BE2C (cell line): Measurements from ENCODE around the gene SLC35G6.

Source experiments
- DNase-seq: peaks from one replicate; pipeline ENCODE4 v3.0.0-alpha.2; 2020
- H3K27me3 ChIP-seq: fragments of 250-450 bp; sonication (Bioruptor Pico); 2 replicates; pipeline ENCODE4 v1.5.1; 2020; ENCODE audit warnings: mild to moderate bottlenecking
- H3K36me3 ChIP-seq: fragments of 250-450 bp; sonication (Bioruptor Pico); 2 replicates; pipeline ENCODE4 v1.5.1; 2020; ENCODE audit warnings: mild to moderate bottlenecking
- H3K4me1 ChIP-seq: fragments of 250-450 bp; sonication (Bioruptor Pico); 2 replicates; pipeline ENCODE4 v1.5.1; 2020
- H3K4me3 ChIP-seq: 2 replicates; pipeline ENCODE4 v1.5.1; 2011; ENCODE audit warnings: low read depth, low read length
- H3K9me3 ChIP-seq: fragments of 250-450 bp; sonication (Bioruptor Pico); 2 replicates; pipeline ENCODE4 v1.5.1; 2020
- TF ChIP-seq, protein P1 (sequence below): IDR thresholded peaks from 2 replicates; pipeline ENCODE4 v1.5.1; 2012; ENCODE audit warnings: mild to moderate bottlenecking, low read depth, low read length

Gene SLC35G6

GRCh38 chr17:7508846-7509245, 27.6 kb downstream of the SLC35G6 start:
- TF ChIP-seq, protein P1, sequence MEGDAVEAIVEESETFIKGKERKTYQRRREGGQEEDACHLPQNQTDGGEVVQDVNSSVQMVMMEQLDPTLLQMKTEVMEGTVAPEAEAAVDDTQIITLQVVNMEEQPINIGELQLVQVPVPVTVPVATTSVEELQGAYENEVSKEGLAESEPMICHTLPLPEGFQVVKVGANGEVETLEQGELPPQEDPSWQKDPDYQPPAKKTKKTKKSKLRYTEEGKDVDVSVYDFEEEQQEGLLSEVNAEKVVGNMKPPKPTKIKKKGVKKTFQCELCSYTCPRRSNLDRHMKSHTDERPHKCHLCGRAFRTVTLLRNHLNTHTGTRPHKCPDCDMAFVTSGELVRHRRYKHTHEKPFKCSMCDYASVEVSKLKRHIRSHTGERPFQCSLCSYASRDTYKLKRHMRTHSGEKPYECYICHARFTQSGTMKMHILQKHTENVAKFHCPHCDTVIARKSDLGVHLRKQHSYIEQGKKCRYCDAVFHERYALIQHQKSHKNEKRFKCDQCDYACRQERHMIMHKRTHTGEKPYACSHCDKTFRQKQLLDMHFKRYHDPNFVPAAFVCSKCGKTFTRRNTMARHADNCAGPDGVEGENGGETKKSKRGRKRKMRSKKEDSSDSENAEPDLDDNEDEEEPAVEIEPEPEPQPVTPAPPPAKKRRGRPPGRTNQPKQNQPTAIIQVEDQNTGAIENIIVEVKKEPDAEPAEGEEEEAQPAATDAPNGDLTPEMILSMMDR = no peak
- no peak for DNase-seq
- no peak overlapping the region for H3K4me3 ChIP-seq
- H3K9me3 ChIP-seq = no peaks in the 10 kb centered on the region
- peaks cover 9% of the 10 kb centered on the region for H3K36me3 ChIP-seq
- H3K4me1 ChIP-seq = no peaks in the 10 kb centered on the region
- no peaks in the 10 kb centered on the region for H3K27me3 ChIP-seq

- Histone ChIP-seq H3K4me1 (no peaks in the 10 kb centered on the region), H3K4me3 (no peak overlapping the region), H3K27me3 (no peaks in the 10 kb centered on the region), H3K9me3 (no peaks in the 10 kb centered on the region), H3K36me3 (peaks cover 9% of the 10 kb centered on the region)
- DNase-seq = no peak
- TF ChIP-seq, protein P1 = no peak
Observed at GRCh38 chr17:7509937-7510336, 28.7 kb downstream of the SLC35G6 start.

- peaks cover 9% of the 10 kb centered on the region for H3K36me3 ChIP-seq
- H3K27me3 ChIP-seq = no peaks in the 10 kb centered on the region
- no peak for DNase-seq
- TF ChIP-seq, protein P1 = no peak
- H3K4me1 ChIP-seq = no peaks in the 10 kb centered on the region
- no peak overlapping the region for H3K4me3 ChIP-seq
- H3K9me3 ChIP-seq = no peaks in the 10 kb centered on the region
Observed at GRCh38 chr17:7511108-7511507, 29.9 kb downstream of the SLC35G6 start.

DNA sequence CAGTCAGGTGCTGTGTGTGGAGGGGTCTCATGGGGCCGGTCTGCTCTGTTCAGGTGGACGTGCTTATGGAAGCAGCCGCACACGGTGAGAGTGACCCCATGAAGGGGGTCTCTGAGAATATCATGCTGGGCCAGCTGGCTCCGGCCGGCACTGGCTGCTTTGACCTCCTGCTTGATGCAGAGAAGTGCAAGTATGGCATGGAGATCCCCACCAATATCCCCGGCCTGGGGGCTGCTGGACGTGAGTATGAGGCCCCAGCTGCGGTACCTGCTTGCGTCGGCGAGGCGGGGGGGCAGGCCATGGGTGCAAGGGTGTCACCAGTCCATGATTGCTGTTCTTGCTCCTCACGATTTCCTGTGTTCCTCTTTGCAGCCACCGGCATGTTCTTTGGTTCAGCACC, 30.9 kb downstream of the SLC35G6 start:
- DNase-seq = no peak
- H3K9me3 ChIP-seq = no peaks in the 10 kb centered on the region
- peaks cover 9% of the 10 kb centered on the region for H3K36me3 ChIP-seq
- TF ChIP-seq, protein P1 = no peak
- H3K4me3 ChIP-seq = no peak overlapping the region
- H3K27me3 ChIP-seq = no peaks in the 10 kb centered on the region
- no peaks in the 10 kb centered on the region for H3K4me1 ChIP-seq

DNA sequence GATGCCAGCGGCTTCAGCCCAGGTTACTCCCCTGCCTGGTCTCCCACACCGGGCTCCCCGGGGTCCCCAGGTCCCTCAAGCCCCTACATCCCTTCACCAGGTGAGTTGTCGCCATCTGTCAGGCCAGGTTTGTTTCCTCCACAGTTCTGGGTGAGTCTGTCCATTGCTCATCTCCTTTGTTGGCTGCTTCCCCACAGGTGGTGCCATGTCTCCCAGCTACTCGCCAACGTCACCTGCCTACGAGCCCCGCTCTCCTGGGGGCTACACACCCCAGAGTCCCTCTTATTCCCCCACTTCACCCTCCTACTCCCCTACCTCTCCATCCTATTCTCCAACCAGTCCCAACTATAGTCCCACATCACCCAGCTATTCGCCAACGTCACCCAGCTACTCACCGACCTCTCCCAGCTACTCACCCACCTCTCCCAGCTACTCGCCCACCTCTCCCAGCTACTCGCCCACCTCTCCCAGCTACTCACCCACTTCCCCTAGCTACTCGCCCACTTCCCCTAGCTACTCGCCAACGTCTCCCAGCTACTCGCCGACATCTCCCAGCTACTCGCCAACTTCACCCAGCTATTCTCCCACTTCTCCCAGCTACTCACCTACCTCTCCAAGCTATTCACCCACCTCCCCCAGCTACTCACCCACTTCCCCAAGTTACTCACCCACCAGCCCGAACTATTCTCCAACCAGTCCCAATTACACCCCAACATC, 31.7 kb downstream of the SLC35G6 start:
- DNase-seq = no peak
- Histone ChIP-seq H3K9me3 (no peaks in the 10 kb centered on the region), H3K4me3 (no peak overlapping the region), H3K27me3 (no peaks in the 10 kb centered on the region), H3K36me3 (peaks cover 9% of the 10 kb centered on the region), H3K4me1 (no peaks in the 10 kb centered on the region)
- TF ChIP-seq, protein P1 = no peak

- DNase-seq = no peak
- no peaks in the 10 kb centered on the region for H3K27me3 ChIP-seq
- no peaks in the 10 kb centered on the region for H3K4me1 ChIP-seq
- peaks cover 9% of the 10 kb centered on the region for H3K36me3 ChIP-seq
- no peak overlapping the region for H3K4me3 ChIP-seq
- H3K9me3 ChIP-seq = no peaks in the 10 kb centered on the region
- TF ChIP-seq, protein P1 = no peak
Observed at GRCh38 chr17:7513850-7514419, 32.7 kb downstream of the SLC35G6 start.
